ENCODE data around the gene ANKRD42.
A peak's percentile ranks its signal among the peaks of the same experiment; 100 is the strongest.
"Not testable (repeated sequence)": the region's sequence is repeated elsewhere in the genome, so short reads cannot be mapped to it uniquely, and the experiment has no call there.

ANKRD42 gene

GRCh38 chr11:83249445-83249844 is 55.9 kb downstream of the ANKRD42 start:
- no peak for DNase-seq

- no peak for DNase-seq
These were observed 56.6 kb downstream of the ANKRD42 start for GRCh38 chr11:83249972-83250593.

GRCh38 chr11:83252266-83252665 is 58.8 kb downstream of the ANKRD42 start:
- DNase-seq: no peak

- DNase-seq: no peak
These were observed 59.4 kb downstream of the ANKRD42 start for GRCh38 chr11:83252941-83253340.

- DNase-seq: no peak
These were observed 61.9 kb downstream of the ANKRD42 start for GRCh38 chr11:83255366-83255765.

- no peak for DNase-seq
These were observed 63.3 kb downstream of the ANKRD42 start for GRCh38 chr11:83256602-83257340.

GRCh38 chr11:83257761-83258168 is 64.3 kb downstream of the ANKRD42 start:
- peak in 1 of 14 donors; percentile 7 for DNase-seq

GRCh38 chr11:83259559-83259958 is 66.0 kb downstream of the ANKRD42 start:
- no peak for DNase-seq

- no peak for DNase-seq
These were observed 71.8 kb downstream of the ANKRD42 start for GRCh38 chr11:83265331-83265730.

- not testable (repeated sequence) for DNase-seq
These were observed 75.6 kb downstream of the ANKRD42 start for GRCh38 chr11:83269080-83269479.

- DNase-seq: not testable (repeated sequence)
These were observed 78.2 kb downstream of the ANKRD42 start for GRCh38 chr11:83271734-83272133.

GRCh38 chr11:83272627-83273026 is 79.1 kb downstream of the ANKRD42 start:
- DNase-seq: no peak

- no peak for DNase-seq
These were observed 82.6 kb downstream of the ANKRD42 start for GRCh38 chr11:83275888-83276641.

GRCh38 chr11:83278351-83278750 is 84.8 kb downstream of the ANKRD42 start:
- DNase-seq: no peak

GRCh38 chr11:83280256-83280655 is 86.7 kb downstream of the ANKRD42 start:
- DNase-seq: no peak

- DNase-seq: no peak
These were observed 88.7 kb downstream of the ANKRD42 start for GRCh38 chr11:83282084-83282716.

- DNase-seq: no peak
These were observed 91.1 kb downstream of the ANKRD42 start for GRCh38 chr11:83284501-83285150.

GRCh38 chr11:83285151-83285770 is 91.7 kb downstream of the ANKRD42 start:
- no peak for DNase-seq

GRCh38 chr11:83285771-83286528 is 92.4 kb downstream of the ANKRD42 start, which contains the start of gene CCDC90B:
TSS of gene CCDC90B (minus strand) at chr11:83286367. CDS start at chr11:83285972, 395 bp downstream.
- DNase-seq: peak; percentile 89 to 100 (median 99)

- no peak for DNase-seq
These were observed 94.1 kb downstream of the ANKRD42 start for GRCh38 chr11:83287631-83288030.
